AG09319 (cell line): ENCODE data around the gene SEMA3A.
A peak's percentile ranks its signal among the peaks of the same experiment; 100 is the strongest.

Experiments
- DNase-seq: peaks from one replicate; pipeline ENCODE4 v3.0.0-alpha.2; 2010; ENCODE audit warnings: low read depth; ENCODE audit errors: extremely low read depth
- TF ChIP-seq, protein P1 (sequence below): IDR thresholded peaks from 2 replicates; pipeline ENCODE4 v1.5.1; 2011; ENCODE audit warnings: low read depth, mild to moderate bottlenecking, inconsistent platforms, low read length, moderate library complexity

SEMA3A gene

GRCh38 chr7:84210301-84210700, 15.7 kb upstream of the SEMA3A start:
- TF ChIP-seq, protein P1, sequence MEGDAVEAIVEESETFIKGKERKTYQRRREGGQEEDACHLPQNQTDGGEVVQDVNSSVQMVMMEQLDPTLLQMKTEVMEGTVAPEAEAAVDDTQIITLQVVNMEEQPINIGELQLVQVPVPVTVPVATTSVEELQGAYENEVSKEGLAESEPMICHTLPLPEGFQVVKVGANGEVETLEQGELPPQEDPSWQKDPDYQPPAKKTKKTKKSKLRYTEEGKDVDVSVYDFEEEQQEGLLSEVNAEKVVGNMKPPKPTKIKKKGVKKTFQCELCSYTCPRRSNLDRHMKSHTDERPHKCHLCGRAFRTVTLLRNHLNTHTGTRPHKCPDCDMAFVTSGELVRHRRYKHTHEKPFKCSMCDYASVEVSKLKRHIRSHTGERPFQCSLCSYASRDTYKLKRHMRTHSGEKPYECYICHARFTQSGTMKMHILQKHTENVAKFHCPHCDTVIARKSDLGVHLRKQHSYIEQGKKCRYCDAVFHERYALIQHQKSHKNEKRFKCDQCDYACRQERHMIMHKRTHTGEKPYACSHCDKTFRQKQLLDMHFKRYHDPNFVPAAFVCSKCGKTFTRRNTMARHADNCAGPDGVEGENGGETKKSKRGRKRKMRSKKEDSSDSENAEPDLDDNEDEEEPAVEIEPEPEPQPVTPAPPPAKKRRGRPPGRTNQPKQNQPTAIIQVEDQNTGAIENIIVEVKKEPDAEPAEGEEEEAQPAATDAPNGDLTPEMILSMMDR, result no peak
- no peak for DNase-seq

GRCh38 chr7:84209006-84209405, 14.4 kb upstream of the SEMA3A start:
- TF ChIP-seq, protein P1, result no peak
- no peak for DNase-seq

GRCh38 chr7:84207615-84208014, 13.0 kb upstream of the SEMA3A start:
- DNase-seq, result no peak
- TF ChIP-seq, protein P1, result no peak

DNA sequence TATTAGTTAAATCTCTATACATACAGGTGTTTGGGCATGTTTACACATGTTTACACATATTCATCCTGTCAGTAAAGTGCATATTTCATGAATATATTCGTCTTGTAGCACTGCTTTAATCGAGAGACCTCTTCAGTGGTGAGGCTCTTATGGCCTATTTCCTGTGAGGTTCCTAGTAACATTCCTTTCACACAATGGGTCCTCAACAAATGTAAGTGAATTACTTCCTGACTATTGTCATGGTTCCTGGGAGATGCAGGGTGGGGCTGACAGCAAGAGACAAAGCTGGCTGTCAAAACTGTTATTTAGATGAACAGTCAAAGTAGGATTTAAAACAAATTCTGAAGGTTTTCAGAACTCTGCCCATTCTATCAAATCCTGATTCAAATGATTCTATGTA, 12.4 kb upstream of the SEMA3A start:
- DNase-seq, result no peak
- TF ChIP-seq, protein P1, result no peak

DNA sequence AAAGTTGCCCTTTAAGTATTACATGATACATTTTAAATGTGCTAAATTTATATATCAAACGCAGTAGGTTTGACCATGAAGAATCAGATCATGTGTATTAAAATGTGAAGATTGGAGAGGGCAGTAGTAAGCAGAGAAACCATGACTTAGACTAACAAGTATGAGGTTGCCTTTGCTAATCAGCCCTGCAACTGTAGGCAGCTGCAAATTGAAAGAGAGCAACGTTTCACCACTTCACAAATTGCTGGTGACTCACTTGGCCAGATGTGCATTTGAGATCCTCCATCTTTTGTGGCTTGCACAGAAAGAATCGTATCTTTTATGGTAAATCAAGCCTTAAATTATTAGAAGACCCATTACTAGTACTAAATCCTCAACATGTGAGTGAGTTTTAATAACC, 10.1 kb upstream of the SEMA3A start:
- TF ChIP-seq, protein P1, result no peak; the same call in none of the 2 replicates
- DNase-seq, result peak; percentile 42

DNA sequence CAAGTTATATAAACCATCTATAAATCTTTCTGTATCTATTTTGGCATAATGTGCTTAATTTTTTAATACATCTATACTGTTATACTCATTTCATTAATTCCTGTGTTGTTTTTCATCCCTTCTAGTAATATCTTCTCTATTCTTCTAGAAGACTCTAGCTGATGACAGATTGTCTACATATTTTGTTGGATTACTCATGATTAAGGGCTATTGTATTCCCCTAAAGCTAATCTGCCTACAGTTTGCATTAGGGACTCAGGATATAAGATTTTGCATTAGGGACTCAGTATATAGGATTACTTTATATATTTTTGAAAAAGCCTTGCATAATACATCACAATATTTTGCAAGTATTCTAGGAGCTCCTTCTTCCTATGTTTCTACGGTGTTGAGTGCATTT, 8.3 kb upstream of the SEMA3A start:
- TF ChIP-seq, protein P1, result no peak
- no peak for DNase-seq

GRCh38 chr7:84200859-84201258, 6.3 kb upstream of the SEMA3A start:
- no peak for DNase-seq
- TF ChIP-seq, protein P1, result no peak
